SH-SY5Y (cell line): ENCODE data around the gene SLFN5.

Experiments used
- GATA2 ChIP-seq: IDR thresholded peaks from 2 replicates; pipeline ENCODE4 v1.6.1; 2011; ENCODE audit warnings: mild to moderate bottlenecking, low read depth, low read length
- GATA3 ChIP-seq: IDR thresholded peaks from 2 replicates; pipeline ENCODE4 v1.6.1; 2011; ENCODE audit warnings: low read depth, mild to moderate bottlenecking, low read length, moderate library complexity

The SLFN5 gene

GRCh38 chr17:35312790-35313711 lies 70.2 kb downstream of the SLFN5 start:
- TF ChIP-seq GATA2 (no peak), GATA3 (no peak)

GRCh38 chr17:35313875-35314409 lies 71.1 kb downstream of the SLFN5 start:
- TF ChIP-seq GATA3, result no peak

- TF ChIP-seq GATA3, result no peak
- no peak for TF ChIP-seq GATA2
These were observed 71.7 kb downstream of the SLFN5 start for GRCh38 chr17:35314415-35315216.

GRCh38 chr17:35315283-35315682 lies 72.4 kb downstream of the SLFN5 start:
- TF ChIP-seq GATA2 (no peak), GATA3 (no peak)

- TF ChIP-seq GATA2 (no peak), GATA3 (no peak)
These were observed 73.1 kb downstream of the SLFN5 start for GRCh38 chr17:35315971-35316370.

- TF ChIP-seq GATA3 (no peak), GATA2 (no peak)
These were observed 79.9 kb downstream of the SLFN5 start for GRCh38 chr17:35322749-35323148.
